Natural killer cell (primary cell): ENCODE results near the gene TM9SF2. TPM values are rescaled to one million over a fixed set of nuclear protein-coding genes. Genes with fewer than 3 reads are reported as not detected.

Experiments used
- ATAC-seq, 3 donors: fragments of 150-1000 bp in 2 of 3; fragments of 200-7000 bp in 1 of 3; cut with Tn5 transposase; 1 replicate in 1 of 3; 2 replicates in 2 of 3; pipeline ENCODE4 v1.10.0; 2021; ENCODE audit warnings: mild to moderate bottlenecking in 2 of 3, moderate library complexity in 2 of 3
- DNase-seq, 2 donors: peaks; one replicate each; pipeline versions ENCODE4 v3.0.0 to v3.0.0-alpha.2; 2013 to 2021; ENCODE audit warnings: mixed read lengths in 1 of 2
- H3K27ac ChIP-seq: one replicate; pipeline ENCODE4 v1.5.1; 2013; ENCODE audit warnings: mild to moderate bottlenecking, low read length
- H3K27me3 ChIP-seq: one replicate; pipeline ENCODE4 v1.6.1; 2013; ENCODE audit warnings: low read length; ENCODE audit not compliant: control insufficient read depth, insufficient read depth
- H3K36me3 ChIP-seq: one replicate; pipeline ENCODE4 v1.6.1; 2013; ENCODE audit warnings: low read length; ENCODE audit not compliant: control insufficient read depth, insufficient read depth
- H3K4me1 ChIP-seq: one replicate; pipeline ENCODE4 v1.6.1; 2013; ENCODE audit warnings: low read length; ENCODE audit not compliant: control insufficient read depth, insufficient read depth
- H3K4me3 ChIP-seq: one replicate; pipeline ENCODE4 v1.5.1; 2013; ENCODE audit warnings: low read length
- H3K9me3 ChIP-seq: one replicate; pipeline ENCODE4 v1.6.1; 2013; ENCODE audit warnings: low read length; ENCODE audit not compliant: control insufficient read depth, insufficient read depth
- H3K27ac Mint-ChIP-seq, 2 donors: one replicate each; pipeline ENCODE4 v1.8.0; 2022; ENCODE audit warnings: mild to moderate bottlenecking in 2 of 2, mixed read lengths in 2 of 2, moderate library complexity in 1 of 2
- H3K27me3 Mint-ChIP-seq, 2 donors: one replicate each; pipeline ENCODE4 v1.8.0; 2022; ENCODE audit warnings: low read depth in 2 of 2, mixed read lengths in 2 of 2
- H3K36me3 Mint-ChIP-seq: one replicate; pipeline ENCODE4 v1.8.0; 2022; ENCODE audit warnings: mixed read lengths
- H3K4me1 Mint-ChIP-seq, 2 donors: one replicate each; pipeline ENCODE4 v1.8.0; 2022; ENCODE audit warnings: mixed read lengths in 2 of 2
- H3K4me3 Mint-ChIP-seq: one replicate; pipeline ENCODE4 v1.8.0; 2022; ENCODE audit warnings: mild to moderate bottlenecking, moderate library complexity, mixed read lengths
- H3K9me3 Mint-ChIP-seq, 2 donors: one replicate each; pipeline ENCODE4 v1.8.0; 2022; ENCODE audit warnings: mixed read lengths in 2 of 2
- CTCF ChIP-seq: fragments of 200-600 bp; IDR thresholded peaks from one replicate; pipeline ENCODE4 v1.8.0; 2022; ENCODE audit warnings: antibody characterized with exemption
- WGBS: methylation state at CpG from one replicate; pipeline ENCODE4 v1.1.7; 2013; ENCODE audit warnings: missing lambda C conversion rate; ENCODE audit not compliant: insufficient coverage; 5-methylcytosine and 5-hydroxymethylcytosine counted together
- intact Hi-C: fragments of 100-400 bp; cut with micrococcal nuclease; formaldehyde crosslinking; loops from one replicate; pipeline ENCODE4 v1.14.2; 2022
- total RNA-seq, 4 donors: library from RNA; stranded (reverse); fragments of 120-200 nt in 1 of 4; gene quantifications; one replicate each; pipeline versions ENCODE4 v1.2.3 to v1.2.4, GENCODE V29; 2013 to 2022

Gene TM9SF2
- total RNA-seq, 3 donors from 2014 or later (not counting 1 experiment from before 2014, with no cell fraction given): 41.8 to 62.1 (median 51.4) TPM

DNA sequence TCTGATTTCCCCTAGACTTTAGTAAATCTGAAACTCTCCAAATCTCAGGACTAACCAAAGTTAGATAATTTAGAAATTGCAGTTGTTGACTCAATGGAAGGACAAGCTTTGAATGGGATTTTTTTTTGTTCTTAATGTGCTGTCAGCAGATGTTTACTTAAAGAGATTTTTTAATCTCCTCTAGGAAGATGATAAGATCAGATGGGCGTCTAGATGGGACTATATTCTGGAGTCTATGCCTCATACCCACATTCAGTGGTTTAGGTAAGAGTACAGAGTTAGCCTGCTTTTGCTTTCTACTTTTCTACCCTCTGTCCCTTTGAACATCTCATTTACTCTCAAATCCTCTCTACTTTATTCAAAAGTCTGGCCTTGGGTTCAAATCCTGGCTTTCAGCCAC lies 39.3 kb downstream of the TM9SF2 start:
- H3K27me3 Mint-ChIP-seq: no peaks in the 10 kb centered on the region
- no peak for TF ChIP-seq CTCF
- intact Hi-C loops: no loop called here
- Histone ChIP-seq H3K4me3 (no peak overlapping the region), H3K27me3 (no peaks in the 10 kb centered on the region), H3K9me3 (no peaks in the 10 kb centered on the region), H3K4me1 (peaks cover 5% of the 10 kb centered on the region), H3K36me3 (peaks cover 76% of the 10 kb centered on the region), H3K27ac (no peak overlapping the region)
- H3K4me3 Mint-ChIP-seq: no peak overlapping the region
- H3K9me3 Mint-ChIP-seq: no peaks in the 10 kb centered on the region
- no peak for DNase-seq
- no peak for ATAC-seq
- H3K27ac Mint-ChIP-seq: peak overlapping the region; percentile 7 to 17
- peaks cover 13 to 17% of the 10 kb centered on the region in 2 donors for H3K4me1 Mint-ChIP-seq
- H3K36me3 Mint-ChIP-seq: peaks cover 12% of the 10 kb centered on the region
- WGBS: no CpG with 5 or more reads among the region's 1 CpG

- Histone ChIP-seq H3K27ac (peak overlapping the region; percentile 19), H3K4me1 (peaks cover 6% of the 10 kb centered on the region), H3K27me3 (no peaks in the 10 kb centered on the region), H3K4me3 (no peak overlapping the region), H3K36me3 (peaks cover 83% of the 10 kb centered on the region), H3K9me3 (no peaks in the 10 kb centered on the region)
- H3K4me3 Mint-ChIP-seq: no peak overlapping the region
- ATAC-seq (peak; percentile 34 to 57 (median 38)), DNase-seq (peak in 1 of 2 donors; percentile 50)
- peak overlapping the region; percentile 13 to 61 for H3K27ac Mint-ChIP-seq
- H3K27me3 Mint-ChIP-seq: no peaks in the 10 kb centered on the region
- intact Hi-C loops: no loop called here
- H3K4me1 Mint-ChIP-seq: peaks cover 14 to 15% of the 10 kb centered on the region in 2 donors
- peaks cover 12% of the 10 kb centered on the region for H3K36me3 Mint-ChIP-seq
- no peaks in the 10 kb centered on the region for H3K9me3 Mint-ChIP-seq
- WGBS: 65% methylated on average over 8 of the region's 8 CpGs
- no peak for TF ChIP-seq CTCF
These were observed 41.6 kb downstream of the TM9SF2 start for GRCh38 chr13:99542788-99543406.

DNA sequence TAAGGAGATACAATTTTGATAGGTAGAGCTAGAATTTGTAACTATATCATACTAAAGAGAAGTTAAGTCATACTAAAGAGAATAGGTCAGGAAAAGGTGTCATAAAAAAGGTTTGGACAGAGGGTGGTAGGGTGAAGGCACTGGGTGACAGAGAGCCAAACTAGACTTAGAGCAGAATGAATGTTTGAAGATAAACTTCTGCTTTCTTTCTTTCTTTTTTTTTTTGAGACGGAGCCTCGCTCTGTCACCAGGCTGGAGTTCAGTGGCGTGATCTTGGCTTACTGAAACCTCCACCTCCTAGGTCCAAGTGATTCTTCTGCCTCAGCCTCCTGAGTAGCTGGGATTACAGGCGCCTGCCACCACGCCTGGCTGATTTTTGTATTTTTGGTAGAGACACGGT lies 44.1 kb downstream of the TM9SF2 start:
- DNase-seq (no peak), ATAC-seq (no peak)
- peaks cover 8% of the 10 kb centered on the region for H3K4me1 ChIP-seq
- no peak overlapping the region for H3K4me3 ChIP-seq
- no peaks in the 10 kb centered on the region for H3K27me3 ChIP-seq
- H3K27ac Mint-ChIP-seq: no peak overlapping the region
- TF ChIP-seq CTCF: no peak
- no peaks in the 10 kb centered on the region for H3K9me3 Mint-ChIP-seq
- H3K36me3 ChIP-seq: peaks cover 86% of the 10 kb centered on the region
- H3K9me3 ChIP-seq: no peaks in the 10 kb centered on the region
- no peak overlapping the region for H3K4me3 Mint-ChIP-seq
- H3K27me3 Mint-ChIP-seq: no peaks in the 10 kb centered on the region
- H3K36me3 Mint-ChIP-seq: peaks cover 19% of the 10 kb centered on the region
- H3K4me1 Mint-ChIP-seq: peaks cover 24 to 29% of the 10 kb centered on the region in 2 donors
- 85% methylated on average over 6 of the region's 6 CpGs for WGBS
- intact Hi-C loops: no loop called here
- no peak overlapping the region for H3K27ac ChIP-seq

DNA sequence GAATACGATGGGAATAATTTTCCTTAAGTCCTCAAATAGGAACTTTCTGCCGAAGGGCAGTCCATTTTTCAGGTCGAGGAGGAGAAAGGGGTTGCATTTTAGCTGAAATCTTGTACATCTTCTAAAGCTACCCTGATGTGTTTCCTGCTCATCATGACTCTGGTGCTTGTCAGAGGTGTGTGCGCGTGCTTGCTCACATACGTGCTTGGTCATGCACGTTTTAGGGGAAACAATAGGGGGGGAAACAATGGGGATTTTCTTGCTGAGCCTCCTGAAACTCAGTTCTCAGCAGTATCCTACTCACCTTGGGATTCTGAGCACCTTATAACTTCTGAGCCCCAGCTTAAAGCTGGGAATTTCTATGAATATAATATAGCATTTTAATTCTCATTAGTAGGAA lies 44.7 kb downstream of the TM9SF2 start:
- Histone ChIP-seq H3K4me1 (peaks cover 8% of the 10 kb centered on the region), H3K4me3 (no peak overlapping the region), H3K27me3 (no peaks in the 10 kb centered on the region), H3K36me3 (peaks cover 84% of the 10 kb centered on the region), H3K27ac (no peak overlapping the region), H3K9me3 (no peaks in the 10 kb centered on the region)
- TF ChIP-seq CTCF: no peak
- ATAC-seq (no peak), DNase-seq (no peak)
- no peaks in the 10 kb centered on the region for H3K27me3 Mint-ChIP-seq
- H3K27ac Mint-ChIP-seq: no peak overlapping the region
- intact Hi-C loops: no loop called here
- H3K4me3 Mint-ChIP-seq: no peak overlapping the region
- peaks cover 24 to 29% of the 10 kb centered on the region in 2 donors for H3K4me1 Mint-ChIP-seq
- peaks cover 21% of the 10 kb centered on the region for H3K36me3 Mint-ChIP-seq
- no peaks in the 10 kb centered on the region for H3K9me3 Mint-ChIP-seq
- 85% methylated on average over 7 of the region's 7 CpGs for WGBS
